ENCODE results near the gene TERB1. TPM values are rescaled to one million over a fixed set of nuclear protein-coding genes. Genes with fewer than 3 reads are reported as not detected.

Gene TERB1
- polyA plus RNA-seq, 1 donor from 2014 or later: 0.38 TPM

DNA sequence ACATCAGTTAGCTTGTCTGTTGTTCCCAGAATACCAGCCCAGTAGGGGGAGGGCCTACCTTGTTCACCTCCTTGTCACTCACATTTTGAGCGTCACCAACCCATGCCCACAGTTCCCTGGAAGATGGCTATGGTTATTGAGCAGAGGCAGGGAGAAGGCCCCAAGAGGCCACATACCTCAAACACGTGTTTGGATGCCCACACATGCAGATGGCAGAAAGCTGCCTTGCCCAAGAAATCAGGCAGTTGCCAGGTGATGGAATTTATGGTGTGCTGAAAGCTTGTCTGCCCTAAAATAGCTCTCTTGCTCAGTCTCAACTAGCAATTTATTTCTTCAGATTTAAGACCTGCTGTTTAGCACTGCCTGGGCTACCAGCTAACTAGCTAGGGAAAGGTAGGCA lies 88.3 kb downstream of the TERB1 start:
- Histone ChIP-seq H4K20me1 (ENCODE audit: insufficient read depth) (no peaks in the 10 kb centered on the region), H3F3A (ENCODE audit: insufficient read depth, low read length, poor library complexity, severe bottlenecking) (no peaks in the 10 kb centered on the region), H3K9me2 (ENCODE audit: insufficient read depth, low read length) (no peaks in the 10 kb centered on the region), H3K9ac (ENCODE audit: low read length) (no peak overlapping the region), H2AFZ (ENCODE audit: low read depth, low read length) (no peak overlapping the region), H3K4me2 (ENCODE audit: low read length) (no peak overlapping the region), H3K27ac (ENCODE audit: low read length) (no peak overlapping the region), H3K9me3 (ENCODE audit: low read length) (no peaks in the 10 kb centered on the region), H3K4me3 (ENCODE audit: low read length) (no peak overlapping the region), H3K79me2 (replicated peaks; ENCODE audit: insufficient read depth, low read length) (no peaks in the 10 kb centered on the region), H3K27me3 (ENCODE audit: insufficient read depth, low read depth, low read length) (no peaks in the 10 kb centered on the region), H3K36me3 (ENCODE audit: insufficient read depth, low read length) (no peaks in the 10 kb centered on the region)
- TF ChIP-seq, protein P1, sequence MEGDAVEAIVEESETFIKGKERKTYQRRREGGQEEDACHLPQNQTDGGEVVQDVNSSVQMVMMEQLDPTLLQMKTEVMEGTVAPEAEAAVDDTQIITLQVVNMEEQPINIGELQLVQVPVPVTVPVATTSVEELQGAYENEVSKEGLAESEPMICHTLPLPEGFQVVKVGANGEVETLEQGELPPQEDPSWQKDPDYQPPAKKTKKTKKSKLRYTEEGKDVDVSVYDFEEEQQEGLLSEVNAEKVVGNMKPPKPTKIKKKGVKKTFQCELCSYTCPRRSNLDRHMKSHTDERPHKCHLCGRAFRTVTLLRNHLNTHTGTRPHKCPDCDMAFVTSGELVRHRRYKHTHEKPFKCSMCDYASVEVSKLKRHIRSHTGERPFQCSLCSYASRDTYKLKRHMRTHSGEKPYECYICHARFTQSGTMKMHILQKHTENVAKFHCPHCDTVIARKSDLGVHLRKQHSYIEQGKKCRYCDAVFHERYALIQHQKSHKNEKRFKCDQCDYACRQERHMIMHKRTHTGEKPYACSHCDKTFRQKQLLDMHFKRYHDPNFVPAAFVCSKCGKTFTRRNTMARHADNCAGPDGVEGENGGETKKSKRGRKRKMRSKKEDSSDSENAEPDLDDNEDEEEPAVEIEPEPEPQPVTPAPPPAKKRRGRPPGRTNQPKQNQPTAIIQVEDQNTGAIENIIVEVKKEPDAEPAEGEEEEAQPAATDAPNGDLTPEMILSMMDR (IDR thresholded peaks at IDR 0.05; ENCODE audit: poor library complexity, severe bottlenecking): no peak
- TF ChIP-seq, protein P2, sequence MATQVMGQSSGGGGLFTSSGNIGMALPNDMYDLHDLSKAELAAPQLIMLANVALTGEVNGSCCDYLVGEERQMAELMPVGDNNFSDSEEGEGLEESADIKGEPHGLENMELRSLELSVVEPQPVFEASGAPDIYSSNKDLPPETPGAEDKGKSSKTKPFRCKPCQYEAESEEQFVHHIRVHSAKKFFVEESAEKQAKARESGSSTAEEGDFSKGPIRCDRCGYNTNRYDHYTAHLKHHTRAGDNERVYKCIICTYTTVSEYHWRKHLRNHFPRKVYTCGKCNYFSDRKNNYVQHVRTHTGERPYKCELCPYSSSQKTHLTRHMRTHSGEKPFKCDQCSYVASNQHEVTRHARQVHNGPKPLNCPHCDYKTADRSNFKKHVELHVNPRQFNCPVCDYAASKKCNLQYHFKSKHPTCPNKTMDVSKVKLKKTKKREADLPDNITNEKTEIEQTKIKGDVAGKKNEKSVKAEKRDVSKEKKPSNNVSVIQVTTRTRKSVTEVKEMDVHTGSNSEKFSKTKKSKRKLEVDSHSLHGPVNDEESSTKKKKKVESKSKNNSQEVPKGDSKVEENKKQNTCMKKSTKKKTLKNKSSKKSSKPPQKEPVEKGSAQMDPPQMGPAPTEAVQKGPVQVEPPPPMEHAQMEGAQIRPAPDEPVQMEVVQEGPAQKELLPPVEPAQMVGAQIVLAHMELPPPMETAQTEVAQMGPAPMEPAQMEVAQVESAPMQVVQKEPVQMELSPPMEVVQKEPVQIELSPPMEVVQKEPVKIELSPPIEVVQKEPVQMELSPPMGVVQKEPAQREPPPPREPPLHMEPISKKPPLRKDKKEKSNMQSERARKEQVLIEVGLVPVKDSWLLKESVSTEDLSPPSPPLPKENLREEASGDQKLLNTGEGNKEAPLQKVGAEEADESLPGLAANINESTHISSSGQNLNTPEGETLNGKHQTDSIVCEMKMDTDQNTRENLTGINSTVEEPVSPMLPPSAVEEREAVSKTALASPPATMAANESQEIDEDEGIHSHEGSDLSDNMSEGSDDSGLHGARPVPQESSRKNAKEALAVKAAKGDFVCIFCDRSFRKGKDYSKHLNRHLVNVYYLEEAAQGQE (IDR thresholded peaks at IDR 0.05; ENCODE audit: borderline replicate concordance): no peak
- no peak for TF ChIP-seq SMC3 (conservative IDR thresholded peaks at IDR 0.05; ENCODE audit: poor library complexity)

DNA sequence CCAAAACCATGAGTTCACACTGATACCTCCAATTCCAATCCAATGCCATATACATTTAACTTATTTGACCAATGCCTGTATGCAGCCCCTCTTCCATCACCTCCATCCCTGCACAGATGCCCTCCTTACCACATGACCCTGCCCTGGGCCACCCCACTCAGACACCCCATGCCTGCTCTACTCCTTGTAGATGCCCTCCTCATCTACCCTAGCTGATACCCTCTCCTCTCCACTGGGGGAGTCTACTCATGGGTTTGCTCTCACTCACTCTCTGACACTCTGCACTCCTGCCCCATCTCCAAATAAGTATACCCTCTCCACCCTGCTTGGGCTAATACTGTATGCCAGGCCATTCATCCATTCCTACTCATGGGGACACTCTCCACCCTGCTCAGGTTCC lies 88.9 kb downstream of the TERB1 start:
- Histone ChIP-seq H3F3A (ENCODE audit: insufficient read depth, low read length, poor library complexity, severe bottlenecking) (no peaks in the 10 kb centered on the region), H3K9ac (ENCODE audit: low read length) (no peak overlapping the region), H3K79me2 (replicated peaks; ENCODE audit: insufficient read depth, low read length) (no peaks in the 10 kb centered on the region), H3K9me3 (ENCODE audit: low read length) (no peaks in the 10 kb centered on the region), H2AFZ (ENCODE audit: low read depth, low read length) (no peak overlapping the region), H3K27ac (ENCODE audit: low read length) (no peak overlapping the region), H3K9me2 (ENCODE audit: insufficient read depth, low read length) (no peaks in the 10 kb centered on the region), H4K20me1 (ENCODE audit: insufficient read depth) (no peaks in the 10 kb centered on the region), H3K36me3 (ENCODE audit: insufficient read depth, low read length) (no peaks in the 10 kb centered on the region), H3K4me3 (ENCODE audit: low read length) (no peak overlapping the region), H3K4me2 (ENCODE audit: low read length) (no peak overlapping the region), H3K27me3 (ENCODE audit: insufficient read depth, low read depth, low read length) (no peaks in the 10 kb centered on the region)
- TF ChIP-seq SMC3 (conservative IDR thresholded peaks at IDR 0.05; ENCODE audit: poor library complexity): no peak
- TF ChIP-seq RAD21 (conservative IDR thresholded peaks at IDR 0.05): no peak
- no peak for TF ChIP-seq POLR2AphosphoS5 (IDR thresholded peaks at IDR 0.05)
- TF ChIP-seq EZH2 (IDR thresholded peaks at IDR 0.05; ENCODE audit: borderline replicate concordance, insufficient read depth, low read length, poor library complexity, severe bottlenecking): no peak
- TF ChIP-seq MXI1 (conservative IDR thresholded peaks at IDR 0.05; ENCODE audit: poor library complexity, severe bottlenecking): no peak
- no peak for TF ChIP-seq EP300 (conservative IDR thresholded peaks at IDR 0.05; ENCODE audit: poor library complexity, severe bottlenecking)
- TF ChIP-seq, protein P1 (IDR thresholded peaks at IDR 0.05; ENCODE audit: poor library complexity, severe bottlenecking): no peak
- no peak for TF ChIP-seq TAF1 (IDR thresholded peaks at IDR 0.05; ENCODE audit: low read depth)
- TF ChIP-seq, protein P2 (IDR thresholded peaks at IDR 0.05; ENCODE audit: borderline replicate concordance): no peak
